Kidney (tissue), 14 donors: ENCODE data around the gene TRAPPC8. TPM values are rescaled to one million over a fixed set of nuclear protein-coding genes. Genes with fewer than 3 reads are reported as not detected.

Source experiments
- DNase-seq, 5 donors: peaks; one replicate each; pipeline ENCODE4 v3.0.0-alpha.2; 2013 to 2020
- FAIRE-seq: peaks from 2 replicates; lab custom pipeline; 2012; peaks lifted over from hg19 to GRCh38; lab: Jason Lieb, UNC
- H3K27ac ChIP-seq, 2 donors: one replicate each; pipeline ENCODE4 v1.7.0; 2013; ENCODE audit warnings: low read depth in 2 of 2, low read length in 2 of 2, inconsistent platforms in 1 of 2
- H3K27me3 ChIP-seq: one replicate; pipeline ENCODE4 v1.7.1; 2013; ENCODE audit warnings: low read length, inconsistent platforms; ENCODE audit not compliant: control insufficient read depth, insufficient read depth
- H3K36me3 ChIP-seq, 3 donors: one replicate each; pipeline versions ENCODE4 v1.7.0 to v1.7.1; 2013; ENCODE audit warnings: low read length in 3 of 3, control low read depth in 1 of 3, inconsistent platforms in 1 of 3; ENCODE audit not compliant: insufficient read depth in 3 of 3, control insufficient read depth in 2 of 3
- H3K4me1 ChIP-seq, 3 donors: one replicate each; pipeline versions ENCODE4 v1.7.0 to v1.7.1; 2013; ENCODE audit warnings: low read length in 3 of 3, inconsistent platforms in 1 of 3, low read depth in 1 of 3; ENCODE audit not compliant: control insufficient read depth in 2 of 3, insufficient read depth in 2 of 3
- H3K4me3 ChIP-seq, 3 donors: one replicate each; pipeline versions ENCODE4 v1.7.0 to v1.8.1; 2013; ENCODE audit warnings: low read length in 3 of 3, control low read depth in 1 of 3, inconsistent platforms in 1 of 3
- H3K9ac ChIP-seq, 3 donors: one replicate each; pipeline versions ENCODE4 v1.7.0 to v1.7.1; 2013; ENCODE audit warnings: low read length in 3 of 3, control low read depth in 1 of 3, inconsistent platforms in 1 of 3
- H3K9me3 ChIP-seq, 3 donors: one replicate each; pipeline versions ENCODE4 v1.7.0 to v1.7.1; 2013; ENCODE audit warnings: low read length in 3 of 3, control low read depth in 1 of 3, inconsistent platforms in 1 of 3; ENCODE audit not compliant: control insufficient read depth in 2 of 3, insufficient read depth in 1 of 3
- intact Hi-C: fragments of 100-400 bp; cut with DNase I; formaldehyde crosslinking; loops from one replicate; pipeline ENCODE4 v1.11.1; 2022
- polyA plus RNA-seq: library from polyadenylated mRNA; stranded (reverse); fragments of 350-450 nt; fragmentation: Illumina TruSeq; extraction: RNeasy Lipid Tissue Mini Kit (QIAGEN cat#74804); gene quantifications from one replicate; pipeline ENCODE4 v1.2.3, GENCODE V29; 2014; ENCODE audit warnings: low read depth, low replicate concordance; ENCODE audit not compliant: insufficient read depth
- total RNA-seq: library from RNA; stranded (reverse); fragmentation: NEBNext Ultra II Directional; extraction: Animal tissue kit (Norgen Biotek cat#: 25700); gene quantifications from one replicate; pipeline ENCODE4 v1.2.1, GENCODE V29; 2021
- TF ChIP-seq, protein P1 (sequence below): IDR thresholded peaks from 3 replicates; pipeline ENCODE4 v1.5.1; 2012; ENCODE audit warnings: mild to moderate bottlenecking, moderate library complexity, borderline replicate concordance; ENCODE audit not compliant: insufficient read depth; ENCODE audit errors: extremely low read depth
- donor health status: control.
- donor health status: control.
- donor health status: control.
- donor health status: control.
- donor health status: control.
- donor health status: DM: yes; HTN: yes; CAD: no.
- donor health status: Normal renal cell carcinoma (clear cell type).

Gene TRAPPC8
- total and polyA plus RNA-seq, 2 donors from 2014 or later = 28.7 to 44.6 TPM

DNA sequence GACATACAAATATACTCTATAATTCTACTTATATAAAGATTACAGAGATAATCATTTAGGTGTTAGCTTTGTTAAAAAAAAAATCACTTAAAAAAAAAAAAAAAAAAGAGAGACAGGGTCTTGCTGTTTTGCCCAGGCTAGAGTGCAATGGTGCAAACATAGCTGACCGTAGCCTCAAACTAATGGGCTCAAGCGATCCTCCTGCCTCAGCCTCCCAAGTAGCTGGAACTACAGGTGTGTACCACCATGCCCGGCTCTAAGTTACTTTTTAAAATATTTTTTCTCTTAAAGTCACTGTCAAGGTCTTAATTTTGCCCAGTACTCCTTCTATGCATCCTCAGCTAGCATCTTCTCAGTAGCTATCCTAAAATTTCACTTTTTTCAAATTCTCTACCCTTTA, 105.0 kb downstream of the TRAPPC8 start:
- H3K36me3 ChIP-seq = peaks cover 9 to 37% (median 29%) of the 10 kb centered on the region in 3 donors
- H3K27me3 ChIP-seq = no peaks in the 10 kb centered on the region
- TF ChIP-seq, protein P1, sequence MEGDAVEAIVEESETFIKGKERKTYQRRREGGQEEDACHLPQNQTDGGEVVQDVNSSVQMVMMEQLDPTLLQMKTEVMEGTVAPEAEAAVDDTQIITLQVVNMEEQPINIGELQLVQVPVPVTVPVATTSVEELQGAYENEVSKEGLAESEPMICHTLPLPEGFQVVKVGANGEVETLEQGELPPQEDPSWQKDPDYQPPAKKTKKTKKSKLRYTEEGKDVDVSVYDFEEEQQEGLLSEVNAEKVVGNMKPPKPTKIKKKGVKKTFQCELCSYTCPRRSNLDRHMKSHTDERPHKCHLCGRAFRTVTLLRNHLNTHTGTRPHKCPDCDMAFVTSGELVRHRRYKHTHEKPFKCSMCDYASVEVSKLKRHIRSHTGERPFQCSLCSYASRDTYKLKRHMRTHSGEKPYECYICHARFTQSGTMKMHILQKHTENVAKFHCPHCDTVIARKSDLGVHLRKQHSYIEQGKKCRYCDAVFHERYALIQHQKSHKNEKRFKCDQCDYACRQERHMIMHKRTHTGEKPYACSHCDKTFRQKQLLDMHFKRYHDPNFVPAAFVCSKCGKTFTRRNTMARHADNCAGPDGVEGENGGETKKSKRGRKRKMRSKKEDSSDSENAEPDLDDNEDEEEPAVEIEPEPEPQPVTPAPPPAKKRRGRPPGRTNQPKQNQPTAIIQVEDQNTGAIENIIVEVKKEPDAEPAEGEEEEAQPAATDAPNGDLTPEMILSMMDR = no peak
- H3K4me3 ChIP-seq = no peak overlapping the region
- FAIRE-seq (no peak), DNase-seq (no peak)
- no peak overlapping the region for H3K27ac ChIP-seq
- peaks cover 0 to 2% (median 0%) of the 10 kb centered on the region in 3 donors for H3K9me3 ChIP-seq
- no peak overlapping the region for H3K9ac ChIP-seq
- intact Hi-C loops = no loop called here
- no peaks in the 10 kb centered on the region for H3K4me1 ChIP-seq

DNA sequence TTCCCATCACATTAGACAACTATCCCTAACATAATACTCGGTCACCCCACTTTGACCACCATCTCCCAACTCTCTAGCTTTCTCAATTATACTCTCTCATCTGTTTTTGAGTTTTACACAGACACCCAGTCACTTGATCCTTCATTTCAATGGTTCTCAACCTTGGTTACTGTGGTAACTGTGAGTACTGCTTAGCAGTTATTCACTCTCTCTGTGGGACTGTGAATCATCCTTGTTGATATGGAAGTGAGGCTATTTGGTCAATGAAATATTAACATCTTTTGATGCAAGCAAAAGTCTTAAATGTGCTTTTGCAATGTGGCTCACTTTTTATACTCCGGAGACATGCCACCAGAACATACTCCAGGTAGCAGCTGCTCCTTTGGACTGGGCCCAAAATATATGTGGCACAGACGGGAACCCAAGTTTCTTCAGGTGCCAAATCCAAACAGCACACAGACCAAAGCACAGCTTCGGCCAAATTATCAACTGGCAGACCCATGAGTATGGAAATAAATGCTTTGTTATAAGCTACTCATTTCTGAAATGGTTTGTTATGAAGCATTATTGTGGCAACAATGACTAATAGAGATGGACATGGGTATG, 107.3 kb downstream of the TRAPPC8 start:
- Histone ChIP-seq H3K36me3 (peaks cover 9 to 37% (median 29%) of the 10 kb centered on the region in 3 donors), H3K4me1 (no peaks in the 10 kb centered on the region), H3K9me3 (peaks cover 0 to 2% (median 0%) of the 10 kb centered on the region in 3 donors), H3K9ac (no peak overlapping the region), H3K27ac (no peak overlapping the region), H3K27me3 (no peaks in the 10 kb centered on the region), H3K4me3 (no peak overlapping the region)
- no peak for DNase-seq
- no peak for FAIRE-seq
- intact Hi-C loops = no loop called here
- TF ChIP-seq, protein P1 = no peak

DNA sequence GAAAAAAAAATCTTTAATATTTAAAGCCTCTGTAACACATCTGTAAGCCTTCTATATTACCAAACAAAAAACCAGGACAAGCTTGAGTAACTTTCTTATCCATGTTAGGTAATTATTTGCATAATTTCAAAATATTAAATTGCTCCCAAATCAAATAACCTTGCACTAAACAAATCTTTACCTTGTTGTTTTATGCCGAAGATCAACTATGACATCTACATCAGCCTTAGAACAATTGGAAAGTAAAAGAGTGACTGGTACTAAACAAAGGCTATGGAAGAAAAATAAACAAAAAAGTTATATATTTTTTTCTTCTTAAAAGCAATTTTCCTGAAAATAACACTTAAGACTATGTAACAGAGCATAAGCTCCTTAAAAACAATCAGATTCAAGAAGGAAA, 111.0 kb downstream of the TRAPPC8 start:
- Histone ChIP-seq H3K4me1 (no peaks in the 10 kb centered on the region), H3K9me3 (no peaks in the 10 kb centered on the region), H3K4me3 (no peak overlapping the region), H3K36me3 (peaks cover 2 to 21% (median 21%) of the 10 kb centered on the region in 3 donors), H3K27me3 (no peaks in the 10 kb centered on the region), H3K27ac (no peak overlapping the region), H3K9ac (no peak overlapping the region)
- TF ChIP-seq, protein P1 = no peak
- DNase-seq = no peak
- intact Hi-C loops = no loop called here
- no peak for FAIRE-seq
